Measurements from ENCODE around the gene MYCL.

The MYCL gene, protein sequence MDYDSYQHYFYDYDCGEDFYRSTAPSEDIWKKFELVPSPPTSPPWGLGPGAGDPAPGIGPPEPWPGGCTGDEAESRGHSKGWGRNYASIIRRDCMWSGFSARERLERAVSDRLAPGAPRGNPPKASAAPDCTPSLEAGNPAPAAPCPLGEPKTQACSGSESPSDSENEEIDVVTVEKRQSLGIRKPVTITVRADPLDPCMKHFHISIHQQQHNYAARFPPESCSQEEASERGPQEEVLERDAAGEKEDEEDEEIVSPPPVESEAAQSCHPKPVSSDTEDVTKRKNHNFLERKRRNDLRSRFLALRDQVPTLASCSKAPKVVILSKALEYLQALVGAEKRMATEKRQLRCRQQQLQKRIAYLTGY

DNA sequence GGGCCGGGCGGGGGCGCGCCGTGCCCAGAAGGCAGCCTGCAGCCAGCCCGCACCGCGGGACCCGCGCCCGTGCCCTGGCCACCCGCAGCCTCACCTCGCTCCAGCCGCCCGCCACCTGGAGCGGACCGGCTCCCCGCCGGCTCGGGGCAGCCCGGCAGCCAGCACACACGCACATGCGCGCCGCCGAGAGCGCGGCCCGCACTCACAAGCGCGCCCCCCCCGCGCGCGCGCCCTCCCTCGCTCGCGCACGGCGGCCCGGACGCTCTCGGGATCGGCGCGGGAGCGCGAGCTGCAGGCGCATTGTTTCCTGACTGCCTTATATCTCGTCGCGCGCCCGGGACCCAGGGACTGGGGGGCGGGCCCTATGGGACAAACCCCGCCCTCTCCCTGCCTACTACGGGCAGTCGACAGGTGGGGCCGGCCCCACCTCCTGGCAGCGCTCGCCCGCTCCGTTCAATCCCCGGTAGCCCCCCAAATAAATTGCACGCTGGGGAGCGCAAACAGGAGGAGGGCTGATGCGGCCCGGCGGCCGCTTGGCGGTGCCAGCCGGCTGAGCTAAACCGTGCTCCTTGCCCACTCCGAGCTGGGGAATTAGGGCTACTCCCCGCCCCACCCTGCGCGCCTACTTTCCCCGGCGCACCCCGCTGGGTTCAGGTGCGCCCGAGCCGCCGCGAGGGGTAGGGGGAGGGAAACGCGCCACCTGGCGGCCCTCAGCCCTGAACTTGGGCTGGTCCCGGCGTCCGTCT lies at the start of gene MYCL:
MYCL (minus strand) TSS at position 204 of the 746 bp plus-strand sequence. CDS start 483 bp downstream, outside the sequence.
- DNase-seq (ENCODE audit: extremely low spot score, insufficient read length, low read depth), result peak; percentile 80
- peak; percentile 88 for FAIRE-seq

DNA sequence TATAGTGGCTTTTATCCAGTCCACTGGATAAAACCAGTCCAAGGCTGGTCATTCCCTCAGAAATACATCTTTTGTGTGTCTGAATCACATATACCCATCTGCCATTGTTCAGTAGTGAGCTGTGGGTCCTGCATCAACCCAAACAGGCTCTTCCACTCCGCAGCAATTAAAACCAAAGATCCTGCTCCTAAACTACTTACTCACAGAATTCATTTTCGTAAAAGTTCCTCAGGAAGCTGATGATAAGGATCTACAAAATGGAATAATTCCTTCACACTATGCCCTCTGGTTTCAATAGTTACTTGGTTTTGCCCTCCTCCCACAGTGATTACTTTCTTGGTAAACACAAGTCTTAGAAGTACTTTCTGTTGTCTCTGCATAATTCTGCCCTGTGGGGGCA lies 48.2 kb upstream of the MYCL start:
- DNase-seq (ENCODE audit: extremely low spot score, insufficient read length, low read depth) (no peak), FAIRE-seq (no peak)

DNA sequence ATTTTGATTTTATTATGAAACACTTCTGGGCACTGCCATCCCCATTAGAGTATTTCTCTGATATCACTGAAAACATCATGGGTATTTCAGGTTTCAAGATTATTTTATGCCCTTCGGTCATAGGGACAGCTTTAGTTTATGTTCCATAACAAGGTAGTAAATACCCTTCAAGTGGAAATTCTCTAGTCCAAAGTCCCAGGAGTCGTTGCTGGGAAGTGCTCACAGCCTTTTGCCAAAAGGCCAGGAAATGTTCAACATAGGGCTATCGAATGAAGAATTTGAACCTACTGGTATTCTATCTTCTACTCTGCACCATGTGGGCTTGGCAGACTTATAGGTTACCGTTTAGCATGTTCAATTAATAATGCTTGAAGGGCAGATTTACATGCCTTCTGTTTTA lies 45.5 kb upstream of the MYCL start:
- FAIRE-seq (no peak), DNase-seq (ENCODE audit: extremely low spot score, insufficient read length, low read depth) (no peak)

DNA sequence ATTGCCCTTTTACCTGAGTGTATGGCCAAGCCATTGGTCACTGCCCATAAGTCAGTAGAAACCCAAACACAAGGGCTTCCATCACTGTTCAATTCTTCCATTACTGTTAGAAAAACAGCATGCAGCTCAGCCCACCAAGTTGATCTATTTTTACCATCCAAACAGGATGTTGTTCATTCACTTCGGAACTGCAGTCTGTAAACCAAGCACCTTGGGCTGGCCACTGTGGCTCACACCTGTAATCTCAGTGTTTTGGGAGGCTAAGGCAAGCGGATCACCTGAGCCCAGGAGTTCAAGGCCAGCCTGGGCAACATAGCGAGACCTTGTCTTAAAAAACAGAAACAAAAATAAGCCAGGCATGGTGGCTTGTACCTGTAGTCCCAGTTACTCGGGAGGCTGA lies 44.5 kb upstream of the MYCL start:
- DNase-seq (ENCODE audit: extremely low spot score, insufficient read length, low read depth) (no peak), FAIRE-seq (peak; percentile 71)

DNA sequence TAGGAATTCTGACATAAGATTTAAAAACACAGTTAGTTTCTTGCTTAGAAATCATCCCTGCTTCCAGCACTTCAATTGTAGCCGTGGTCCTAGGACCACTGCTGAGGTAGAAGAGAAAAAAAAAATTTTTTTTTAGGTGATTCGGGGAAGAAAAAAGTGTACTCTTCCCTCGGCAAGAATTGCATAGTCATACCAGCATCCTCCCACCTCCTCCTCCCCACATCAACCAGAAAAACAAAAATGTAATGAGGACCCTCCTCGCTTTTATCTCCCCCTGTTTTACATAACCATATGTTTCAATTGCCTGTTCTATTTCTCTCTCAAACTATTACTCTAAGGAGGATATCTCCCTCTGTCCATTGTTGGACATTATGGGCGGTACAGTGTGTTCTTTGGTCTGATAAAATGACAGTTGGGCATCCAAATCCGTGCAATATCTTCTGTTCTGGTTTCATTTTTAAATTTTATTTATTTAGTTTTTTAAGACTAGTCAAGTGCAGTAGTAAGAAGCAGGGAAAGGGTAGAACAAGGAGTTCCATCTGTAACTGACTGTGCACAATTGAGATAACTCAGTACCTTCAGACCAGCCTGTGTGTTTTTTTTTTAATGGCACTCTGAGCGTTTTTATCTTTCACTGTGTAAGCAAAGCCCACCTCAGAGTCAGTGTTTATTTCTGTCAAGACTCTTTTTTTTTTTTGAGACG lies 42.8 kb upstream of the MYCL start:
- FAIRE-seq (no peak), DNase-seq (ENCODE audit: extremely low spot score, insufficient read length, low read depth) (no peak)

DNA sequence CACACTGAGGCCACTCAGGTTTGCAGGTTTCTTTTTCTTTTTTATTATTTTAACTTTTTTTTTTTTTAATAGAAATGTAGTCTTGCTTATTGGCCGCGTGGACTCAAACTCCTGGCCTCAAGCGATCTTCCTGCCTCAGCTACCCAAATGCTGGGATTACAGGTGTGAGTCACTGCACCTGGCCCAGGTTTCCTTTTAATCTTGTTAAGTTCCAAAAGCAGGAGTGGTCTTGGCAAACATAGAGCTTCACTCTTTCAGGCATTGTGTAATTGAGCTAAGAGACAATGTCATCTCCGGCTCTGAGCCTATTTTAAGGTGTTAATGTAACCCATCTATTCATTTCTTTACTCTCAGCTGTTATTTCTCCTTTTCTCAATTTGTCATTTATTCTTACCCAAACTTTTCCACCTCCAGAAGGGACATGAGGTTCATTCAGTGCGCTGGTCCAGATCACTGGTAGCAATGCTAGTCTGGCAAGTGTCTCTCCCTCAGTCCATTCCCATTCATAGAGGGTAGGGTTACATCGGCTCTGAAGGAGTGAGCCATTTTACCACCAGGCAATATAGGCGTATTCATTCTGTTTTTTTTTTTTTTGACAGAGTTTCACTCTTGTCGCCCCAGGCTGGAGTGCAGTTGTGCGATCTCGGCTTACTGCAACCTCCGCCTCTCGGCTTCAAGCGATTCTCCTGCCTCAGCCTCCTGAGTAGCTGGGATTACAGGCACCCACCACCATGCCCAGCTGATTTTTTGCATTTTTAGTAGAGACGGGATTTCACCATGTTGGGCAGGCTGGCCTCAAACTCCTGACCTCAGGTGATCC lies 42.0 kb upstream of the MYCL start:
- FAIRE-seq (no peak), DNase-seq (ENCODE audit: extremely low spot score, insufficient read length, low read depth) (no peak)

DNA sequence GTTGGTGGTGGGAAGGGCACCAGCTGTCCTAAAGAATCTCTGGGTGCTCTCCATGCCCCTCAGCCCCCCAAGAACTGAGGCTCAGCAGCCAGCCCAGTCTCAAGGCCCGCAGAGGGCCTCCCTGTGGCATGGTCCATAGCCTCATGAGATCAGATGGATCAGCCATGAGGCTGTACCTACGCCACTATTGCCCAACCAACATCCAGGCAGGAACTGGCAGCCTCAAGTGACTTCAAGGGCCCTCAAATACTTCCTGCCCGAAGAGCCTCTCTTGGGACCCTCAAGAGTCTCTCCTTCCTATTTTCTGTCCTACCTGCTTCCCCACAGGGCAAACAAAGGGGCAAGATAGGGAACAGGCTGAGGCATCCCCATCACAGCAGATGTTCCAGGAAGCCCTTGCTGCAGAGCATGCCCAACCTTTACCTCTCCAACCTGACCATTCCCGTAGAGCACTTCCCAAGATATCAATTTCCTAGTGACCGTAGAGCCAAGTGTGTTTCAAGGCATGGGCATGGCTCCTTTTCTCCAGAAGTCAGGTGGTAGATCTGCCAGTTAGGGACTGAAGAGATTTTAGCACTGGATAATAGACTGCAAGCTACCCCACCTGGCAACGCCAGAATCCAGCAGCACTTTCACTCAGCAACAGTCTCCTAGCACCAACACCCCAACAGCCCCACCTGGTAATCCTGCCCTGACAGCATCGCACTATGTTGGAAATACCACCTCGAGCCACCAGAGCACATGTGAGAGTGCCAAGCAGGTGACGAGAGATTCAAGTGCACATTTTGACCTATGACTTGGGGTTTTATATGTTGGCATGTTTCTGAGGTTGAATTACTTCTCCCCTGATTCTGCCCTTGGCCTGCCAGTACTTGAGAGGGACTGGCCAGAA lies 39.5 kb upstream of the MYCL start:
- FAIRE-seq, result no peak
- DNase-seq (ENCODE audit: extremely low spot score, insufficient read length, low read depth), result no peak

DNA sequence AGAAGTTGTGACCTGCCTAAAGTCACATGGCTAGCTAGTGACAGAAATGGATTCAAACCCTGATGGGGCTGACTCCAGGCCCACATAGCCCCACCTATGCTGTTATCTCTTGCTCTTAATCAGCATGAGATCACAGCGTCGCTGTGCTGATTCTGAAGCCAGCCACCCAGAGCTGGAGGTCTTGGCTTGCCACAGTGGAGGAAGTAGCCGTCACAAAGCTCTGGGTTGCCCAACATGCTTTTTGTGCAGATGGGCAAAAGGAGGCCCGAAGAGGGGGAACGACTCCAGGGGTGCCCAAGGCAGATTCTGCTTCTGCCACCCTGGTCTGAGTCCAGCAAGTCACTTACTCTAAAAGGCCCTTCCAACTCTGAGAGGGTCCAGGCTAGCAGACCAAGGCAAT lies 38.5 kb upstream of the MYCL start:
- DNase-seq (ENCODE audit: extremely low spot score, insufficient read length, low read depth), result no peak
- no peak for FAIRE-seq

DNA sequence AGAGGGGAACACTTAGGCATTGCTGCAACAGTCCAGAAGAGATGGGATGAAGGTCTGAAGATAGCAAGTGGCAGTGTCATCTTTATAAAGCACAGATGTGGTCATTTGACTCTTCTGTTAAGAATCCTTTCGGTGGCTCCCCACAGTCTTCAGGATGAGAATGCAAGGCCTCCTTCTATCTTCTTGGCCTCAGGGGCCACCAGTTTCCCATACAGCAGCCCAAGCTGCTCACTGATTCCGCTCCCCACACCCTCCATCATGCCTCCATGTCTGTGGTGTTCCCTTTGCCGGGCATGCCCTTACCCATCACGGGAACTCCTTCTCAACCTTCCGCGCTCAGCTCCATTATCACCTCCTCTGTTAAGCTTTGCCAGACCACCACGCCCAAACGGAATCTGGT lies 37.1 kb upstream of the MYCL start:
- DNase-seq (ENCODE audit: extremely low spot score, insufficient read length, low read depth) (no peak), FAIRE-seq (no peak)

DNA sequence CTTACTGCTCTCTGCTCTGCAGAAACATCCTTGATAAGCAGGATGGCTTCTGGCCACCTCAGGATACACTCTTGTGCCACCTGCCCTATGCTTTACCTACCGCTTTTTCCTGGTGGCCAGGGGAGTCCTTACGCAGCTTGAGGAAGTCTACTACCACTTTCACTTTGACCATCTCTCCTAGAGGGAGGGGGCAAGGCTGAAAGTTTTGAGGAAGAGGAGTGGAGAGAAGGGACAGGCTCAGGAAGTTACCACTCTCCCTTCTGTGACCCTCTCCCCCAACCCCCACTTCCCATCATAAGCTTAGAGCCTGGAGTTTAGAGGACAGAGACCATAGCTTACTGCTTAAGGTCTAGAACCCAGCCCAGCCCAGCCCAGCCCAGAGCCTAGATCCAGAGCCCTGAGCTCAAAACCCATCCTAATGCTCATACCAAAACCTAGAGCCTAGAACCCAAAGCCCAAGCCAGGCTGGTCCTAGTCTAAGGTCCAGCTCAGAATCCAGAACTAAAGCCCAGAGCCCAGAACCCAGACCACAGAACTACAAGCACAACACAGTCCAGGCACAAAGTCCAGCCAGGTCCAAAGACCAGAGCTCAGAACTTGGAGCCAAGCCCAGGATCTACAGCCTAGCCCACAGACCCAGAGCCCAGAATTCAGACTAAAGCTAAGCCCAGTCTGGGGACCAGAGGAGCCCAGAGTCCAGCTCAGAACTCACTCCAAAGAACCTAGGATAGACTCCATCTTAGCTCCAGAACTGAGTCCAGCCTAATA lies 35.2 kb upstream of the MYCL start:
- DNase-seq (ENCODE audit: extremely low spot score, insufficient read length, low read depth) (no peak), FAIRE-seq (no peak)

DNA sequence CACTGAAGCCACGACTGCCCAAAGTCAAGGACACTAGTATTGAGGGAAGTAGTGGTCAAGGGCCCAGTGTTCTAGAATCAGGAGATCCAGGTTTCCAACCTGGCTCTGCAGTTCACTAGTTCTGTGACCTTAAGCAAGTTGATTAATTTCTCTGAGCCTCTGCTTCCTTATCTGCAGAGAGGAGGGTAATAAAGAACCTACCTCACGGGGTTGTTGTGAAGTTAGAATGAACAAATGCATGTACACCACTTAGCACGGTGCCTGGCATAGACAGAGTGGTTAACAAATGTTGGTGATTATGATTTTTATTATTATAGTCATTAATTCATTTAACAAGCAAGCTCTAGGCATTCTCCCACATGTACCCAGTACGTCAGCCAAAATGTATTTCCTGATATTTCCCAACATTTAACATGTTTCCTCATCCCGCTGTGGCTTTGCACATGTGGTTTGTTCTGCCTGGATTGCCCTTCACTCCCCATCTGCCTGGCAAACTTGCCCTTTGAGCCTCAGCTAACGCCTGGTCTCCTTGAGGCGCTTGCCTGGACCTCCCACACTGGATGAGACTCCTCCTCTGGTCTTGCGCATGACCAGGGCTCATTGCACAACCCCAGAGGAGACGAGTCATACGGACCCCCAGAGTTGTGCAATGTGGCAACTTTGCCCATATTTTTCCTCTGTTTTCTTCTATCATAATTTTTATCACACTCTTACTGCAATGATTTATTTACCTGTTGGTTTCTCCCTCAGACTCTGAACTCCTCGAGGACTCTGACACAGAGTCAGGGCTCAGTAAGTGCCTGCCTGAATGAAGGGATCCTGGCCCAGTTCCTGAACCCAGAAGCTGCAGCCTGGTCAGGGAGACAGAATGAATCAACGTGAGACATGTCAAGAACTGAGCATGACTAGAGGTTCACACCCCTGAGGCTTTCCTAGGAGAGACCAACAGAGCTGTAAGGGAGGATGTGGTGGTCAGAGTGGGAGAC lies 32.5 kb upstream of the MYCL start:
- DNase-seq (ENCODE audit: extremely low spot score, insufficient read length, low read depth) (no peak), FAIRE-seq (no peak)

DNA sequence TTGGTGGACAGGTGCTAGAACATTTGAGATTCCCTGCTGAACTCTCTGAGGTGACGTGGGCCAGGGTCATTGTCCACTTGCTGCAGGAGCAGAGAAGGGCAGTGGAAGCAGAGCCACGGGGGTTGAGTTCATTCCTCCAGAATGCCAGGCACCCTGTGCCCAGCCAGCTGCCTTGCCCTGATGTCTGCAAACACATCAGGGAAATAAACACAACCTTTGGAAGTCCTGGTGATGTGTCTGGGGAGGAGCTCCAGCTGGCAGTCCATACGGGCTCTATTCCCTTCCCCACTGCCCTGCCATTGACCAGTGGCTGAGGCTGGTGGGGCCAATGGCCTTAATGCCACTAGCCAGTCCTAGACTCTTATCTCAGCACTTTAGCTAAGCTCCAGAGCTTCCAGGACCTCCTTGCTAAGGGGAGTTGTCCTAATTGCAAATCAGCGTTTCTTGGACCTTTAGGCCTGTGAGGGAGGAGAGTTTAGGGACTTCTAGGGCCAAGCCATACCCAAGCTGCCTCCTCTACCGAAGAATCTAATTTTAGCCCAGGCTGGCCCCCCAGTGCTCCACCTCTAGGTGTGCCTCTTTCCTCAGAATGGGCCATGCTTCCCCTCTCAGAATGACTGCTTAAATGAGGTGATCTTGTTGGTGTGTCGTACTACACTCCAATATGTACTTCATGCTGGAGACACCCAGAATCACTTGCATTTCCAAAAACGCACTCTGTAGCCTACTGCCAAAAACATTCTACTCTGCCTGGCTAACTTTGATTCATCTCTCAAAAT lies 27.3 kb upstream of the MYCL start:
- no peak for FAIRE-seq
- no peak for DNase-seq (ENCODE audit: extremely low spot score, insufficient read length, low read depth)

DNA sequence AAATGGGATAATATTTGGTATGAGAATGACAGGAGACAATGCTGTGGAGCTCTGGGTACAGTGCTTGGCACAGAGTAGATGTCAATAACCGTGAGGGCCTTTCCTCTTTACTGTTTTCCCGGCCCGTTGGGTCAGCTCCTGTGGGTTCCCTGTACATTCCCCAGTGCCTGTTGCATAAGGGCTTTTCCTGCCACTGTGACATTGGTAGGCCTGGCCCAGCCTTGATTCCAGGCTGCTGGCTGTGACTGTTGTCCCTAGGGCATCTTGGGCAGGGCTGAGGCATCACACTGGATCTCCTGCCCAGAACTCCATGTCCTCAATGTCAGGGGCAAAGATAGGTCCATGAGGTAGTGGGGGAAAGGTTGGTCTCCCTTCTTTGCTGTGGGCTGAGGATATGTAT lies 25.8 kb upstream of the MYCL start:
- no peak for DNase-seq (ENCODE audit: extremely low spot score, insufficient read length, low read depth)
- no peak for FAIRE-seq

DNA sequence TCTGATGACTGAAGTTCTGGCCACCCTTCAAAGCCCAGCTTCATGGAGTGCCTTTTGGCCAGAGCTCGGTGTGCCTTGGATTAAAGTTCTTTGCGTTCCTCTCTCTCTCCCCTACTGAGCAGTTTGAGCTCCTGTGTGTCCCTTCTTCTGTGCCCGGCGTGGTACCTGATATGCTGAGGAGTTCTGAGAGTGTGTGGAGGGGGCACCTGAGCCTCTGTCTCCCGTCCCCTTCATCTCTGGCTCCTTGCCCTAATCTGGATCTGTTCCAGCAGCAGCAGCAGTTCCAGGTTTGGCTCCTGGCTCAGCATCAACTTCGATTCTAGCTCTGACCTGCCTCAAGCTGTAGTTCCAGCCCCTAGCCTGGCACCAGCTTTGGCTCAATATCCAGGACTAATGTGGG lies 25.1 kb upstream of the MYCL start:
- no peak for FAIRE-seq

DNA sequence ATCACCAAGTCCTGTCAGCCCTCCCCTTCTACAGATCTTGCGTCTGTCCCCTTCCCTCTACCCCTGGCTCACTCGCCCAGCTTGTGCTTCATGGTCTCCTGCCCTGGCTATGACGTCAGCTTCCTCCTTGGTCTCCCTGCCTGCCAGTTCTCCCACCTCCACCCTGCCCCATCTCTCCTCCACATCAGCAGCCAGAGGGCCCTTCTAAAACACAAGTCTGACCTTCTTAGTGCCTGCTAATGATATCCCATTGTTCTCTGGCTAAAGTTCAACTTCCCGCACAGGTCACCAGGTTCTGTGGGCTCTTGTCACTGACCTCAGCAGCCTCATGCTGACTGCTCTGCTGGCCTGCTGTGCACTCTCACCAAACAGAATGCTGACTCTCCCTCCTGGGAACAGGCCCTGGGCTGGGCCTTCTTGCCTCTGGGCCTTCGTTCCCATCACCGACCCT lies 24.7 kb upstream of the MYCL start:
- DNase-seq (ENCODE audit: extremely low spot score, insufficient read length, low read depth), result no peak
- no peak for FAIRE-seq

More for the DNA sequence above, 25.1 kb upstream of the MYCL start:
- no peak for DNase-seq (ENCODE audit: extremely low spot score, insufficient read length, low read depth)

DNA sequence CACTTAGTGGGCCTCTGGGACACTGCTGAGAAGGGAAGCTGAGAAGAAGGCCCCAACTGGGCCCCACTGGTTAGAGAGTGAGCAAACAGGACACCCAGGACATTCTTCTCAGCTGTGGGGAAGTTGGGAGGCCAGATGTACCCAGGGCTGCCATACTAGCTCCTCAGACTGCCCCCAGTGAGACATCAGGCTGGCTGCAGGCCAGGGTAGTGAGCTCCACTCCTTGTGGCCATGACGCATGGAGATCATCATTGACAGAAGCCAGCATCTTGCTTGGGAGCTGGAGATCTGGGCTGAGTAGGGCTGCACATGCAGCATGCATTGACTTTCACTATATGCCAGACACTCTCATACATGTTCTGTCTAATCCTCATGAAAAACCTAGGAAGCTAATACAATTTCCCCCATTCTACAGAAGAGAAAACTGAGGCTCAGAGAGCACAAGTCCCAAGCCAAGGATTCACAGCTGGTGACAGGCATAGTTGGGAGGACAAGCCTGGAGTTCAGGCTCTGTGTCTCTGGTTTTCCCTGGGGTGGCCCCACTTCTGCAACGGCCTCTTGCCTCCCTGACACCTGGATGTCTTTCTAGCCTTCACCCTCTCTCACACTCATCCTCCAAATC lies 24.1 kb upstream of the MYCL start:
- FAIRE-seq (no peak), DNase-seq (ENCODE audit: extremely low spot score, insufficient read length, low read depth) (no peak)
